ENCODE data around the gene ZACN. TPM values are rescaled to one million over a fixed set of nuclear protein-coding genes. Genes with fewer than 3 reads are reported as not detected.

Gene ZACN
- polyA plus RNA-seq, 2 of the 4 experiments (the other 2 are of a cell fraction): 0.12 to 0.30 TPM

DNA sequence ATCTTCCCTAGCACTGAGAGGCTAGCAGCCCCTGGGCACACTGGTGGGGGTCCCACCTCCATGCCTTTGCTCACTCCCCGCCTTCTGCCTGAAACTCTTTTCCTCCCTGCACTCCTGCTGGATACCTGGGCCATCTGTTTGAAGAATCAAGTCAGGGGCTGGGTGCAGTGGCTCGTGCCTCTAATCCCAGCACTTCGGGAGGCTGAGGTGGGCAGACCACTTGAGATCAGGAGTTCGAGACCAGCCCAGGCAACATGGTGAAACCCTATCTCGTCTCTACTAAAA is 46.4 kb downstream of the ZACN start:
- FAIRE-seq (no peak), DNase-seq (ENCODE audit: low read depth in 1 of 2, low spot score in 1 of 2) (no peak), ATAC-seq (no peak)
- ChIA-PET CTCF (interaction anchor here (0.6 to 38.7 kb wide), 9 partner anchors 9 to 275 kb away, joined by 3 to 755 read pairs (median 20); partner anchors contain the start of gene FOXJ1), POLR2A (no interaction called here)
- H3K4me2 ChIP-seq: no peak overlapping the region
- TF ChIP-seq ZFP36 (IDR thresholded peaks at IDR 0.05; ENCODE audit: borderline replicate concordance, partially characterized antibody): no peak
- no peak for TF ChIP-seq NPAS2 (CRISPR knock-in tag; IDR thresholded peaks at IDR 0.05; ENCODE audit: borderline replicate concordance)
- no peak for TF ChIP-seq HOXA7 (CRISPR knock-in tag; IDR thresholded peaks at IDR 0.05)
- TF ChIP-seq POLR2AphosphoS2 (conservative IDR thresholded peaks at IDR 0.05; ENCODE audit: low read length): no peak
- no peak for TF ChIP-seq HOXB5 (CRISPR knock-in tag; IDR thresholded peaks at IDR 0.05)
- TF ChIP-seq JUNB (IDR thresholded peaks at IDR 0.05): no peak
- TF ChIP-seq RCOR1 (IDR thresholded peaks at IDR 0.05; ENCODE audit: low read depth, low read length): no peak
- no peak overlapping the region for H3K4me3 ChIP-seq
- H3K27ac ChIP-seq: no peak overlapping the region
- peaks cover 8% of the 10 kb centered on the region for H3K4me1 ChIP-seq
- 49% methylated on average over 5 of the region's 5 CpGs for WGBS (ENCODE audit: missing lambda C conversion rate)
- H3K9me3 ChIP-seq: no peaks in the 10 kb centered on the region

DNA sequence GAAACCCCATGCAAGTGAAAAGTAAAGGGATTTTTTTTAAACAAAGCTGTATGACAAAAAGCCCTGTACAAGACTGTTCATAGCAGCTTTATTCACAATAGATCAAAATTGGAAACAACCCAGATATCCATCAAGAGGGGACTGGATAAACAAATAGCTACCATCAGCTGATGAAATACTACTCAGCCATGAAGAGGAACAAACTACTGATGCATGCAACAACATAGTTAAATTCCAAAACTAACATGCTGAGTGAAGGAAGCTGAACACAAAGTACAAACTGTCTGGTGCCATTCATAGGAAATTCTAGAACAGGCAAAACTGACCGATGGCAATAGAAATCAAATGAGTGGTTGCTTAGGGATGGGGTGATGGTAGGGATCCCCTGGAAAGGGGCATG is 46.9 kb downstream of the ZACN start:
- ChIA-PET POLR2A (no interaction called here), CTCF (interaction anchor here (0.6 to 38.7 kb wide), 14 partner anchors 8 to 280 kb away, joined by 3 to 755 read pairs (median 8); partner anchors contain the start of genes EXOC7 and FOXJ1)
- no peak overlapping the region for H3K4me3 ChIP-seq
- ATAC-seq (no peak), DNase-seq (ENCODE audit: low read depth in 1 of 2, low spot score in 1 of 2) (no peak), FAIRE-seq (peak; percentile 80)
- H3K27ac ChIP-seq: no peak overlapping the region
- WGBS (ENCODE audit: missing lambda C conversion rate): 76% methylated on average over 1 of the region's 1 CpG
- TF ChIP-seq RAD21 (conservative IDR thresholded peaks at IDR 0.05 in 1 of 2, IDR thresholded peaks at IDR 0.05 in 1 of 2) (no peak), ESRRA (IDR thresholded peaks at IDR 0.05; ENCODE audit: borderline replicate concordance, low read length) (no peak), FOSB (CRISPR knock-in tag; IDR thresholded peaks at IDR 0.05) (no peak), RFX5 (IDR thresholded peaks at IDR 0.05) (no peak), PHF8 (IDR thresholded peaks at IDR 0.05; ENCODE audit: borderline replicate concordance, low read depth) (no peak), KDM1A (IDR thresholded peaks at IDR 0.05; ENCODE audit: low read depth) (no peak), TP53 (CRISPR knock-in tag; IDR thresholded peaks at IDR 0.05) (no peak), MYC (IDR thresholded peaks at IDR 0.05; ENCODE audit: borderline replicate concordance, low read length) (no peak), EP300 (IDR thresholded peaks at IDR 0.05) (no peak), CHD2 (IDR thresholded peaks at IDR 0.05; ENCODE audit: low read length, partially characterized antibody) (no peak), RARB (CRISPR knock-in tag; IDR thresholded peaks at IDR 0.05) (no peak), JUNB (IDR thresholded peaks at IDR 0.05) (no peak), E2F6 (IDR thresholded peaks at IDR 0.05; ENCODE audit: borderline replicate concordance, low read depth) (no peak)
- TF ChIP-seq, protein P1, sequence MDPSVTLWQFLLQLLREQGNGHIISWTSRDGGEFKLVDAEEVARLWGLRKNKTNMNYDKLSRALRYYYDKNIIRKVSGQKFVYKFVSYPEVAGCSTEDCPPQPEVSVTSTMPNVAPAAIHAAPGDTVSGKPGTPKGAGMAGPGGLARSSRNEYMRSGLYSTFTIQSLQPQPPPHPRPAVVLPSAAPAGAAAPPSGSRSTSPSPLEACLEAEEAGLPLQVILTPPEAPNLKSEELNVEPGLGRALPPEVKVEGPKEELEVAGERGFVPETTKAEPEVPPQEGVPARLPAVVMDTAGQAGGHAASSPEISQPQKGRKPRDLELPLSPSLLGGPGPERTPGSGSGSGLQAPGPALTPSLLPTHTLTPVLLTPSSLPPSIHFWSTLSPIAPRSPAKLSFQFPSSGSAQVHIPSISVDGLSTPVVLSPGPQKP (IDR thresholded peaks at IDR 0.05; ENCODE audit: low read depth, low read length): no peak
- TF ChIP-seq, protein P2, sequence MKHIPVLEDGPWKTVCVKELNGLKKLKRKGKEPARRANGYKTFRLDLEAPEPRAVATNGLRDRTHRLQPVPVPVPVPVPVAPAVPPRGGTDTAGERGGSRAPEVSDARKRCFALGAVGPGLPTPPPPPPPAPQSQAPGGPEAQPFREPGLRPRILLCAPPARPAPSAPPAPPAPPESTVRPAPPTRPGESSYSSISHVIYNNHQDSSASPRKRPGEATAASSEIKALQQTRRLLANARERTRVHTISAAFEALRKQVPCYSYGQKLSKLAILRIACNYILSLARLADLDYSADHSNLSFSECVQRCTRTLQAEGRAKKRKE (CRISPR knock-in tag; IDR thresholded peaks at IDR 0.05; ENCODE audit: low read depth): no peak
- H3K4me2 ChIP-seq: no peak overlapping the region
- peaks cover 8% of the 10 kb centered on the region for H3K4me1 ChIP-seq
- no peaks in the 10 kb centered on the region for H3K9me3 ChIP-seq

DNA sequence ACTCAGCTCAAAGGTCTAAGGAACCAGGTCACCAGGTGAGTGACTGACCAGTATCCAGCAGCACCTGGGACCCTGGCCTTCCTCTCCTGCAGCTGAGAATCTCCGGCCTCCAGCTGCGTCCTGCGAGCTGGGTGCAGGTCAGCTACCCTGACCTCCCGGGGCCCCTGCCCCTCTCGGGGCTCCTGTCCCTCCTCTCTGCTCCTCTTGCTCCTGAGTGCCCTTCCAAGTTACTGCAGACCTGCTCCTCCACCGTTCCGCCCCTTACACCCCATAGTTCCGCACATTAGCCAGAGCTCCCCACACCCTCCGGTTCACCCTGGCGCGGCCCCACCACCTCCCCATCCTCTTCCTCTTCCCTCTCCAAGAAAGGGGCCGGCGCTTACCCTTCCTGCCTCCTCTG is 51.5 kb downstream of the ZACN start:
- 87% methylated on average over 13 of the region's 13 CpGs for WGBS (ENCODE audit: missing lambda C conversion rate)
- H3K4me3 ChIP-seq: no peak overlapping the region
- TF ChIP-seq HEYL (CRISPR knock-in tag; IDR thresholded peaks at IDR 0.05) (no peak), SREBF2 (IDR thresholded peaks at IDR 0.05) (no peak), CBX8 (IDR thresholded peaks at IDR 0.05) (no peak), CBX2 (IDR thresholded peaks at IDR 0.05; ENCODE audit: borderline replicate concordance, low read depth) (no peak), ZC3H11A (IDR thresholded peaks at IDR 0.05) (no peak), HDAC2 (IDR thresholded peaks at IDR 0.05) (no peak), EHMT2 (IDR thresholded peaks at IDR 0.05; ENCODE audit: low read depth) (no peak), TP53 (CRISPR knock-in tag; IDR thresholded peaks at IDR 0.05) (no peak), FOSL2 (IDR thresholded peaks at IDR 0.05) (no peak), FOSL2 (CRISPR knock-in tag; IDR thresholded peaks at IDR 0.05) (no peak), MAFK (IDR thresholded peaks at IDR 0.05; ENCODE audit: partially characterized antibody) (no peak), CHD4 (IDR thresholded peaks at IDR 0.05; ENCODE audit: borderline replicate concordance) (no peak)
- TF ChIP-seq, protein P3, sequence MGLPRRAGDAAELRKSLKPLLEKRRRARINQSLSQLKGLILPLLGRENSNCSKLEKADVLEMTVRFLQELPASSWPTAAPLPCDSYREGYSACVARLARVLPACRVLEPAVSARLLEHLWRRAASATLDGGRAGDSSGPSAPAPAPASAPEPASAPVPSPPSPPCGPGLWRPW (IDR thresholded peaks at IDR 0.05): no peak
- no peak for DNase-seq (ENCODE audit: low read depth in 1 of 2, low spot score in 1 of 2)
- no peak for FAIRE-seq
- peaks cover 15% of the 10 kb centered on the region for H3K4me1 ChIP-seq
- no peak overlapping the region for H3K4me2 ChIP-seq
- ChIA-PET CTCF (interaction anchor here (0.6 to 38.7 kb wide), 12 partner anchors 11 to 168 kb away, joined by 3 to 755 read pairs (median 4); partner anchors contain the start of gene EXOC7), POLR2A (no interaction called here)
- no peaks in the 10 kb centered on the region for H3K9me3 ChIP-seq
- peak in 1 of 2 experiments; percentile 8; a peak in 1 of 6 replicates for ATAC-seq
- H3K27ac ChIP-seq: no peak overlapping the region
